ENCODE data around the gene SNX17. TPM values are rescaled to one million over a fixed set of nuclear protein-coding genes. Genes with fewer than 3 reads are reported as not detected.

SNX17 gene
- total and polyA plus RNA-seq, 2 of the 13 experiments (the other 11 are each of a cell fraction or from before 2014, with no cell fraction given): 75.0 to 109 TPM

DNA sequence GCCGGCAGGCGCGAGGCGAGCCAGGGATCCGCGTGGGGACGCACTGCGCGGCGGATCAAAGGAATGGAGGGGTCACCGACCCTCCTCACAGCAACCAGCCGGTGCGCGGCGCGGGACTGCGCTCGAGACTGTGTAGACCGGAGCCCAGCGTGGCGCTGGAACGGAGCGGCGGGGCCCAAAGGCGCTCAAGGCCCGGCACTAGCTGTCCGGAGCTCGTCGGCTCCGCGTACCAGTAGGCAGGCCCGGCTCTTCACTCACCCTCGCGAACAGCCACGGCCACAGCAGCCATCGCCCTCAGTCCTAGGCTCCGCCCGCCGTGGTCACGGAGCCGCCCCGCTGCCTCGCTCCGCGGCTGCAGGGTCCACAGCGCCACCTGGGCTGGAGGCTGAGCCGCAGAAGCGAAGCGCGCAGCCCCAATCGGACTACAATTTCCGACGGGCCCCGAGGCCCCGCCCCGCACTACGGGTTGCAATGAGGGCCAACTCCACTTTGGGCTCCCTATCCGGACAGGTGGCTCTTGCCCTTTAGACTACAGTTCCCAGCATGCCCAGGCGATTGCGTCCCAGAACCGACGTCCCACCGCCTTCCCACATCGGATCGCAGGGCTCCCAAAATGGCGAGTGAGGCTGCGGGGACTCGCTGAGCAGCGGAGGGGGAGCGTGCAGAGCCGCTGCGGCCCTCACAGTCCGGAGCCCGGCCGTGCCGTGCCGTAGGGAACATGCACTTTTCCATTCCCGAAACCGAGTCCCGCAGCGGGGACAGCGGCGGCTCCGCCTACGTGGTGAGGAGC is at the start of gene SNX17, which contains the start of gene EIF2B4 (continued):
- TF ChIP-seq, protein P1, sequence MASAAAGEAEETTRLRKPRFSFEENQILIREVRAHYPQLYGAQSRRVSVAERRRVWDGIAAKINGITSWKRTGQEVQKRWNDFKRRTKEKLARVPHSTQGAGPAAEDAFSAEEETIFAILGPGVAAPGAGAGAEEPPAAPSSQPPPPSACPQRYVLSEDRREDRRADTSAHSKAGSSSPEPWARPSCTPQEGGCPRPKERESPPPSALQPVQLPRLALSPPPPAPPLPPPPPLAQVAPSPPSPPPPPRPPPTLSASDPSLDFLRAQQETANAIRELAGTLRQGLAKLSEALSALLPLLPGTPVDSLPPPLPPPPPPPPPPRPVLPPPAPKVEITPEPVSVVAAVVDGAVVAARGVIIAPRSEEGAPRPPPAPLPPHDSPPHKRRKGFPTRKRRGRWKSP (CRISPR knock-in tag; IDR thresholded peaks at IDR 0.05): peak; percentile 92
- TF ChIP-seq TGIF2 (CRISPR knock-in tag; IDR thresholded peaks at IDR 0.05) (peak; percentile 52), ZNF430 (CRISPR knock-in tag; IDR thresholded peaks at IDR 0.05) (peak; percentile 92), ZSCAN12 (CRISPR knock-in tag; IDR thresholded peaks at IDR 0.05) (peak; percentile 9; the same call in 1 of the 2 replicates), SMC3 (IDR thresholded peaks at IDR 0.05; ENCODE audit: low read length) (peak; percentile 52; the same call in 1 of the 2 replicates), TERF1 (CRISPR knock-in tag; IDR thresholded peaks at IDR 0.05) (peak; percentile 76; the same call in 1 of the 2 replicates), EP300 (IDR thresholded peaks at IDR 0.05; ENCODE audit: low read depth in 2 of 2, low read length in 2 of 2) (peak; percentile 53 to 68), EP300 (CRISPR knock-in tag; IDR thresholded peaks at IDR 0.05; ENCODE audit: borderline replicate concordance) (no peak; the same call in 1 of the 2 replicates), RBFOX2 (IDR thresholded peaks at IDR 0.05; ENCODE audit: low read depth, low read length) (peak; percentile 99), CAMTA2 (CRISPR knock-in tag; IDR thresholded peaks at IDR 0.05; ENCODE audit: borderline replicate concordance) (peak; percentile 78; the same call in 1 of the 2 replicates), TIGD3 (CRISPR knock-in tag; IDR thresholded peaks at IDR 0.05; ENCODE audit: borderline replicate concordance) (peak; percentile 62; the same call in 1 of the 2 replicates), GPN1 (CRISPR knock-in tag; IDR thresholded peaks at IDR 0.05; ENCODE audit: borderline replicate concordance) (no peak; the same call in 1 of the 2 replicates), ZNF282 (IDR thresholded peaks at IDR 0.05; ENCODE audit: partially characterized antibody) (no peak), CHCHD3 (CRISPR knock-in tag; IDR thresholded peaks at IDR 0.05) (peak; percentile 98), RNF2 (conservative IDR thresholded peaks at IDR 0.05; ENCODE audit: low read depth) (no peak), GATA4 (IDR thresholded peaks at IDR 0.05; ENCODE audit: borderline replicate concordance, low read depth) (no peak), NFATC3 (CRISPR knock-in tag; IDR thresholded peaks at IDR 0.05) (peak; percentile 92), SALL2 (CRISPR knock-in tag; IDR thresholded peaks at IDR 0.05) (peak; percentile 100), HES4 (CRISPR knock-in tag; IDR thresholded peaks at IDR 0.05; ENCODE audit: borderline replicate concordance) (peak; percentile 77; the same call in 1 of the 2 replicates), MED8 (CRISPR knock-in tag; IDR thresholded peaks at IDR 0.05; ENCODE audit: insufficient replicate concordance) (peak; percentile 95), AKAP8 (CRISPR knock-in tag; IDR thresholded peaks at IDR 0.05) (peak; percentile 93), NBN (conservative IDR thresholded peaks at IDR 0.05) (no peak)
- TF ChIP-seq, protein P2, sequence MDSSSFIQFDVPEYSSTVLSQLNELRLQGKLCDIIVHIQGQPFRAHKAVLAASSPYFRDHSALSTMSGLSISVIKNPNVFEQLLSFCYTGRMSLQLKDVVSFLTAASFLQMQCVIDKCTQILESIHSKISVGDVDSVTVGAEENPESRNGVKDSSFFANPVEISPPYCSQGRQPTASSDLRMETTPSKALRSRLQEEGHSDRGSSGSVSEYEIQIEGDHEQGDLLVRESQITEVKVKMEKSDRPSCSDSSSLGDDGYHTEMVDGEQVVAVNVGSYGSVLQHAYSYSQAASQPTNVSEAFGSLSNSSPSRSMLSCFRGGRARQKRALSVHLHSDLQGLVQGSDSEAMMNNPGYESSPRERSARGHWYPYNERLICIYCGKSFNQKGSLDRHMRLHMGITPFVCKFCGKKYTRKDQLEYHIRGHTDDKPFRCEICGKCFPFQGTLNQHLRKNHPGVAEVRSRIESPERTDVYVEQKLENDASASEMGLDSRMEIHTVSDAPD (CRISPR knock-in tag; IDR thresholded peaks at IDR 0.05): peak; percentile 5; the same call in 1 of the 2 replicates
- TF ChIP-seq, protein P3, sequence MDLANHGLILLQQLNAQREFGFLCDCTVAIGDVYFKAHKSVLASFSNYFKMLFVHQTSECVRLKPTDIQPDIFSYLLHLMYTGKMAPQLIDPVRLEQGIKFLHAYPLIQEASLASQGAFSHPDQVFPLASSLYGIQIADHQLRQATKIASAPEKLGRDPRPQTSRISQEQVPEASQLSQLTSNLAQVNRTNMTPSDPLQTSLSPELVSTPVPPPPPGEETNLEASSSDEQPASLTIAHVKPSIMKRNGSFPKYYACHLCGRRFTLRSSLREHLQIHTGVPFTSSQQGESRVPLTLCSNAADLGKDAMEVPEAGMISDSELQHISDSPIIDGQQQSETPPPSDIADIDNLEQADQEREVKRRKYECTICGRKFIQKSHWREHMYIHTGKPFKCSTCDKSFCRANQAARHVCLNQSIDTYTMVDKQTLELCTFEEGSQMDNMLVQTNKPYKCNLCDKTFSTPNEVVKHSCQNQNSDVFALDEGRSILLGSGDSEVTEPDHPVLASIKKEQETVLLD (CRISPR knock-in tag; IDR thresholded peaks at IDR 0.05; ENCODE audit: low read depth): peak; percentile 52

All from HepG2 (cell line).